HFFc6 (cell line): ENCODE measurements around the gene ITGA8. TPM values are rescaled to one million over a fixed set of nuclear protein-coding genes. Genes with fewer than 3 reads are reported as not detected.
"Not testable (repeated sequence)": the region's sequence is repeated elsewhere in the genome, so short reads cannot be mapped to it uniquely, and the experiment has no call there.

Source experiments
- DNase-seq: peaks from one replicate; pipeline ENCODE4 v3.0.0-alpha.2; 2018
- H3K27ac Mint-ChIP-seq: 2 replicates; pipeline ENCODE4 v1.8.0; 2020; ENCODE audit warnings: mild to moderate bottlenecking, mixed read lengths
- H3K27me3 Mint-ChIP-seq: 2 replicates; pipeline ENCODE4 v1.8.0; 2021; ENCODE audit warnings: mild to moderate bottlenecking, moderate library complexity, mixed read lengths; ENCODE audit not compliant: insufficient read depth
- H3K36me3 Mint-ChIP-seq: 2 replicates; pipeline ENCODE4 v1.8.0; 2021; ENCODE audit warnings: low read depth, mixed read lengths
- H3K4me1 Mint-ChIP-seq: 2 replicates; pipeline ENCODE4 v1.8.0; 2020; ENCODE audit warnings: low read depth, mixed read lengths
- H3K4me3 Mint-ChIP-seq: 2 replicates; pipeline ENCODE4 v1.8.0; 2020; ENCODE audit warnings: mild to moderate bottlenecking, moderate library complexity, mixed read lengths
- H3K9me3 Mint-ChIP-seq: 2 replicates; pipeline ENCODE4 v1.8.0; 2020; ENCODE audit warnings: mild to moderate bottlenecking, mixed read lengths
- CTCF ChIP-seq: fragments of 200-600 bp; sonication (generic); IDR thresholded peaks from 2 replicates; pipeline ENCODE4 v1.5.0; 2021; ENCODE audit warnings: antibody characterized with exemption, mild to moderate bottlenecking
- total RNA-seq, 6 experiments: library from RNA; stranded (reverse); fragmentation: NEBNext Ultra II Directional; extraction: Animal tissue kit (Norgen Biotek cat#: 25700); gene quantifications; 2 replicates in 1 of 6; 3 replicates in 5 of 6; pipeline ENCODE4 v1.2.3, GENCODE V29; 2021

ITGA8 gene
- total RNA-seq, 6 experiments from 2014 or later = not detected

- no peak overlapping the region for H3K4me3 Mint-ChIP-seq
- no peak overlapping the region for H3K27ac Mint-ChIP-seq
- DNase-seq = no peak
These were observed 236.3 kb downstream of the ITGA8 start for GRCh38 chr10:15483215-15484075.

GRCh38 chr10:15482156-15482555 is 237.6 kb downstream of the ITGA8 start:
- Mint-ChIP-seq H3K27me3 (peaks cover 33% of the 10 kb centered on the region), H3K9me3 (no peaks in the 10 kb centered on the region), H3K36me3 (0 out of 2 replicates have a peak, but pooled peaks cover 4% of the 10 kb centered on the region), H3K4me1 (peaks cover 20% of the 10 kb centered on the region), H3K4me3 (no peak overlapping the region), H3K27ac (no peak overlapping the region)
- TF ChIP-seq CTCF = no peak
- DNase-seq = no peak

More at GRCh38 chr10:15483215-15484075, 236.3 kb downstream of the ITGA8 start:
- peaks cover 16% of the 10 kb centered on the region for H3K4me1 Mint-ChIP-seq
- no peaks in the 10 kb centered on the region for H3K9me3 Mint-ChIP-seq
- 0 out of 2 replicates have a peak, but pooled peaks cover 4% of the 10 kb centered on the region for H3K36me3 Mint-ChIP-seq
- TF ChIP-seq CTCF = no peak
- peaks cover 33% of the 10 kb centered on the region for H3K27me3 Mint-ChIP-seq

GRCh38 chr10:15478950-15479349 is 240.8 kb downstream of the ITGA8 start:
- no peak for DNase-seq
- H3K4me1 Mint-ChIP-seq = peaks cover 13% of the 10 kb centered on the region
- no peaks in the 10 kb centered on the region for H3K9me3 Mint-ChIP-seq
- peaks cover 9% of the 10 kb centered on the region; the same call in 1 of the 2 replicates for H3K36me3 Mint-ChIP-seq
- no peak overlapping the region for H3K4me3 Mint-ChIP-seq
- H3K27me3 Mint-ChIP-seq = peaks cover 31% of the 10 kb centered on the region
- H3K27ac Mint-ChIP-seq = no peak overlapping the region
- TF ChIP-seq CTCF = no peak

GRCh38 chr10:15478429-15478828 is 241.3 kb downstream of the ITGA8 start:
- DNase-seq = no peak
- no peak for TF ChIP-seq CTCF
- H3K4me1 Mint-ChIP-seq = peaks cover 13% of the 10 kb centered on the region
- H3K27ac Mint-ChIP-seq = no peak overlapping the region
- H3K9me3 Mint-ChIP-seq = no peaks in the 10 kb centered on the region
- no peak overlapping the region for H3K4me3 Mint-ChIP-seq
- peaks cover 31% of the 10 kb centered on the region for H3K27me3 Mint-ChIP-seq
- H3K36me3 Mint-ChIP-seq = peaks cover 9% of the 10 kb centered on the region; the same call in 1 of the 2 replicates

- TF ChIP-seq CTCF = no peak
- H3K27me3 Mint-ChIP-seq = peaks cover 37% of the 10 kb centered on the region
- H3K4me3 Mint-ChIP-seq = no peak overlapping the region
- no peaks in the 10 kb centered on the region for H3K9me3 Mint-ChIP-seq
- H3K27ac Mint-ChIP-seq = no peak overlapping the region
- H3K36me3 Mint-ChIP-seq = peaks cover 5% of the 10 kb centered on the region; the same call in 1 of the 2 replicates
- H3K4me1 Mint-ChIP-seq = peaks cover 24% of the 10 kb centered on the region
- no peak for DNase-seq
These were observed 243.4 kb downstream of the ITGA8 start for GRCh38 chr10:15476337-15476736.

- not testable (repeated sequence) for H3K27ac Mint-ChIP-seq, H3K36me3 Mint-ChIP-seq, H3K4me3 Mint-ChIP-seq, H3K9me3 Mint-ChIP-seq, DNase-seq
- peaks cover 24% of the 10 kb centered on the region for H3K4me1 Mint-ChIP-seq
- peaks cover 35% of the 10 kb centered on the region for H3K27me3 Mint-ChIP-seq
These were observed 244.3 kb downstream of the ITGA8 start for GRCh38 chr10:15475439-15475838.
